OCI-LY3 (cell line): ENCODE results near the gene PTPRH.

Experiments
- EZH2phosphoT487 ChIP-seq: fragments of 200-600 bp; shearing (Covaris generic); IDR thresholded peaks from 2 replicates; pipeline ENCODE4 v1.6.1; 2018; ENCODE audit warnings: antibody characterized with exemption, mixed run types, low read depth
- TF ChIP-seq, protein P1 (sequence below): fragments of 200-600, 300-600 bp; sonication (generic); IDR thresholded peaks from 2 replicates; pipeline ENCODE4 v1.5.1; 2014; ENCODE audit warnings: antibody characterized with exemption, low read length, low read depth

DNA sequence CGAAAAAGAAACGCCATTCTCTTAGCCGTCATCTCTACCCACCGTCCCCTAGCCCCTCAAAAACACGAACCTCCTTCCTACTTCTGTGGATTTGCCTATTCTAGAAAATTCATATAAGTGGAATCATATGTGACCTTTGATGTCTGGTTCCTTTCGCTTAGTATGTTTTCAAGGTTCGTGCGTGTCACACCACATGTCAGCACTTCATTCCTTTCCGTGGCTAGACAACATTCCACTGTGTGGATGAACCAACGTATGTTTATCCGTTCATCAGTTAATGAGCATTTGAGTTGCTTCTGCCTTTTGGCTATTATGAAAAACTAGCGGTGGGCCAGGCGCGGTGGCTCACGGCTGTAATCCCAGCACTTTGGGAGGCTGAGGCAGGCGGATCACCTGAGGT, 77.9 kb downstream of the PTPRH start:
- TF ChIP-seq, protein P1, sequence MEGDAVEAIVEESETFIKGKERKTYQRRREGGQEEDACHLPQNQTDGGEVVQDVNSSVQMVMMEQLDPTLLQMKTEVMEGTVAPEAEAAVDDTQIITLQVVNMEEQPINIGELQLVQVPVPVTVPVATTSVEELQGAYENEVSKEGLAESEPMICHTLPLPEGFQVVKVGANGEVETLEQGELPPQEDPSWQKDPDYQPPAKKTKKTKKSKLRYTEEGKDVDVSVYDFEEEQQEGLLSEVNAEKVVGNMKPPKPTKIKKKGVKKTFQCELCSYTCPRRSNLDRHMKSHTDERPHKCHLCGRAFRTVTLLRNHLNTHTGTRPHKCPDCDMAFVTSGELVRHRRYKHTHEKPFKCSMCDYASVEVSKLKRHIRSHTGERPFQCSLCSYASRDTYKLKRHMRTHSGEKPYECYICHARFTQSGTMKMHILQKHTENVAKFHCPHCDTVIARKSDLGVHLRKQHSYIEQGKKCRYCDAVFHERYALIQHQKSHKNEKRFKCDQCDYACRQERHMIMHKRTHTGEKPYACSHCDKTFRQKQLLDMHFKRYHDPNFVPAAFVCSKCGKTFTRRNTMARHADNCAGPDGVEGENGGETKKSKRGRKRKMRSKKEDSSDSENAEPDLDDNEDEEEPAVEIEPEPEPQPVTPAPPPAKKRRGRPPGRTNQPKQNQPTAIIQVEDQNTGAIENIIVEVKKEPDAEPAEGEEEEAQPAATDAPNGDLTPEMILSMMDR, result no peak
- no peak for TF ChIP-seq EZH2phosphoT487
